Liver (tissue), 9 donors: ENCODE measurements around the gene TMEM94. TPM values are rescaled to one million over a fixed set of nuclear protein-coding genes. Genes with fewer than 3 reads are reported as not detected.
A peak's percentile ranks its signal among the peaks of the same experiment; 100 is the strongest.

Experiments used
- DNase-seq: peaks from one replicate; pipeline ENCODE4 v3.0.0-alpha.2; 2017; ENCODE audit warnings: low spot score
- H3K27ac ChIP-seq, 2 donors: one replicate each; pipeline ENCODE4 v1.7.0; 2013; ENCODE audit warnings: inconsistent platforms in 2 of 2, low read length in 2 of 2, control low read depth in 1 of 2, low read depth in 1 of 2, mild to moderate bottlenecking in 1 of 2
- H3K27me3 ChIP-seq, 4 donors: one replicate each; pipeline versions ENCODE4 v1.6.1 to v1.7.0; 2013; ENCODE audit warnings: low read length in 3 of 4, inconsistent platforms in 1 of 4, mild to moderate bottlenecking in 1 of 4, moderate library complexity in 1 of 4; ENCODE audit not compliant: control insufficient read depth in 4 of 4, insufficient read depth in 4 of 4
- H3K36me3 ChIP-seq, 4 donors: one replicate each; pipeline versions ENCODE4 v1.6.1 to v1.7.0; 2013; ENCODE audit warnings: low read length in 3 of 4, mild to moderate bottlenecking in 3 of 4, low read depth in 1 of 4, moderate library complexity in 1 of 4; ENCODE audit not compliant: control insufficient read depth in 4 of 4, insufficient read depth in 3 of 4
- H3K4me1 ChIP-seq, 4 donors: one replicate each; pipeline versions ENCODE4 v1.6.1 to v1.7.0; 2013; ENCODE audit warnings: low read length in 3 of 4, mild to moderate bottlenecking in 3 of 4, moderate library complexity in 1 of 4; ENCODE audit not compliant: control insufficient read depth in 4 of 4, insufficient read depth in 4 of 4
- H3K4me3 ChIP-seq, 3 donors: one replicate each; pipeline versions ENCODE4 v1.6.1 to v1.7.0; 2013; ENCODE audit warnings: low read length in 3 of 3, control low read depth in 1 of 3, low read depth in 1 of 3, mild to moderate bottlenecking in 1 of 3
- H3K9ac ChIP-seq, 2 donors: one replicate each; pipeline ENCODE4 v1.7.0; 2013; ENCODE audit warnings: low read length in 2 of 2, mild to moderate bottlenecking in 2 of 2, moderate library complexity in 2 of 2, control low read depth in 1 of 2, low read depth in 1 of 2
- H3K9me3 ChIP-seq, 4 donors: one replicate each; pipeline versions ENCODE4 v1.6.1 to v1.7.0; 2013; ENCODE audit warnings: low read length in 3 of 4; ENCODE audit not compliant: control insufficient read depth in 4 of 4
- ATF3 ChIP-seq: IDR thresholded peaks from 2 replicates; pipeline ENCODE4 v1.6.1; 2016; ENCODE audit warnings: antibody characterized with exemption
- CTCF ChIP-seq: fragments of 150-350 bp; IDR thresholded peaks from 2 replicates; pipeline ENCODE4 v1.5.1; 2017; ENCODE audit warnings: improper control_type of control experiment, low read depth, low read length; ENCODE audit not compliant: missing input control
- FOXA1 ChIP-seq: IDR thresholded peaks from 2 replicates; pipeline ENCODE4 v1.6.1; 2016; ENCODE audit warnings: antibody characterized with exemption
- FOXA2 ChIP-seq: IDR thresholded peaks from 2 replicates; pipeline ENCODE4 v1.6.1; 2016; ENCODE audit warnings: antibody characterized with exemption
- GABPA ChIP-seq, 2 donors: IDR thresholded peaks in 1 of 2; conservative IDR thresholded peaks in 1 of 2; 2 replicates each; pipeline ENCODE4 v1.6.1; 2016; ENCODE audit warnings: antibody characterized with exemption in 2 of 2, mild to moderate bottlenecking in 1 of 2, moderate library complexity in 1 of 2
- HNF4G ChIP-seq: IDR thresholded peaks from 2 replicates; pipeline ENCODE4 v1.6.1; 2016; ENCODE audit warnings: antibody characterized with exemption
- NR2F2 ChIP-seq: IDR thresholded peaks from 2 replicates; pipeline ENCODE4 v1.6.1; 2016; ENCODE audit warnings: antibody characterized with exemption
- RAD21 ChIP-seq, 2 donors: IDR thresholded peaks; 2 replicates each; pipeline ENCODE4 v1.6.1; 2016; ENCODE audit warnings: antibody characterized with exemption in 2 of 2, mild to moderate bottlenecking in 2 of 2
- REST ChIP-seq: IDR thresholded peaks from 2 replicates; pipeline ENCODE4 v1.6.1; 2016; ENCODE audit warnings: antibody characterized with exemption, mild to moderate bottlenecking
- RXRA ChIP-seq, 2 donors: IDR thresholded peaks; 2 replicates each; pipeline ENCODE4 v1.6.1; 2017 to 2018; ENCODE audit warnings: antibody characterized with exemption in 2 of 2, mild to moderate bottlenecking in 1 of 2
- SP1 ChIP-seq: IDR thresholded peaks from 2 replicates; pipeline ENCODE4 v1.6.1; 2018; ENCODE audit warnings: antibody characterized with exemption, mild to moderate bottlenecking
- ZBTB33 ChIP-seq: IDR thresholded peaks from 2 replicates; pipeline ENCODE4 v1.6.1; 2016; ENCODE audit warnings: antibody characterized with exemption
- WGBS: extraction: QIAGEN DNeasy Blood & Tissue Kit; methylation state at CpG from one replicate; pipeline ENCODE4 v1.1.7; 2013; 5-methylcytosine and 5-hydroxymethylcytosine counted together
- polyA plus RNA-seq, 2 donors: library from polyadenylated mRNA; stranded (reverse) in 1 of 2; unstranded in 1 of 2; fragments of 200-250 nt in 1 of 2; fragments of >200 nt in 1 of 2; fragmentation: Nextera tagmentation in 1 of 2; extraction: Ambion mirVana in 1 of 2; gene quantifications; one replicate each; pipeline versions ENCODE4 v1.2.1 to v1.2.3, GENCODE V29; 2013 to 2015
- total RNA-seq, 2 donors: library from RNA; depleted of rRNA; stranded (reverse); fragments of >200 nt; gene quantifications; one replicate each; pipeline ENCODE4 v1.2.3, GENCODE V29; 2014
- donor health status: healthy.
- donor health status: healthy.
- donor health status: healthy.
- donor health status: healthy.
- donor health status: healthy.

The TMEM94 gene
- total and polyA plus RNA-seq, 4 donors: 15.6 to 31.0 (median 20.1) TPM

DNA sequence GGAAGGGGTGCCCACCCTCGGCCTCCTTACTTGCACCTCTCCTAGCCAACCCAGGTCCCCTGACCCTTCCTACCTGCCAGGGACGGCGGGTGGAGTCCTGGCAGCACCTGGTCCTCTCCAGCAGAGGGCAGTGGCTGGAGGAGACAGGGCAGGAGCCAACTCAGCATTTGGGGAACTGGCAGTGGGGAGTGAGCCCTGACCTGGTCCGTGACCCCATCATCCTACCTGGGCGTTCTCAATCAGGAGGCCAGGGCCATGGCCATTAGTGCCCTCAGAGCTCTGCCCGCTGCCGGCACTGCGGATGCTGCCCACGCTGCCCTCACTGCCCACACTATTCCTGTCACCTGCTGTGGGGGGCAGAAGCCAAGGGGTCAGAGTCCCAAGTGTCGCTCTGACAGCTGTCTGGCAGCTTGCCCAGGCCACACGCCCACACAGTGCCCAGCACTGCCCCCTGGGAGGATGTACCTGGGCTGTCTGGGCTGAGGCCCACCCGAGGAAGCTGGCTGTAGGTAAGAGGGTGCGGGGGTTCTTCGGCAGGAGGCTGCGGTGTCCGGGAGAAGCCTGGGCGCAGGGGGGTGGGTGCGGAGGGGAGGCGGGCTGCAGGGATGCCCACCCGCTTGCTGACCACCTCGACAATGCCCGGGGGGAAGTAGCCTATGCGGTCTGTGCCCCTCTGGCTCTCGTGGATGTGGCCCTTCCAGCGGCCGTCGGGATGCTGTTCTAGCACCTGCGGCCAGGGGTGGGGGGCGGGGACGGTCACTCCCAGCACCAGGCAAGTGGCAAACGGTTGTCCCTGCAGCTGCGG lies 48.1 kb downstream of the TMEM94 start (continued):
- TF ChIP-seq CTCF: peak; percentile 75

DNA sequence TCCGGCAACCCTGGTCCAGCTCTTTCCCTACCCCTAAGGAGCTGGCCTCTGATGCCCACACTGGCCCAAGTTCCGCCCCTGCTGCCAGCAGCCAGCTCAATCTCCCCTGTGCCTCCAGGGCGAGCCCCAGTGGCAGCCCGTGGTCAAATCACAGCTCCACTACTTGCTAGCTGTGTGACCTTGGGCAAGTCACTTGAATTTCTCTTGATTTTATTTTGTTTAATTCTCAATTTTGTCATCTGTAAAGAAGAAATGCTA lies 48.6 kb downstream of the TMEM94 start:
- no peak for DNase-seq
- Histone ChIP-seq H3K4me1 (peaks cover 11 to 35% (median 24%) of the 10 kb centered on the region in 4 donors), H3K9me3 (no peaks in the 10 kb centered on the region), H3K27ac (peak overlapping the region in 1 of 2 donors; percentile 35), H3K4me3 (no peak overlapping the region), H3K27me3 (no peaks in the 10 kb centered on the region), H3K9ac (no peak overlapping the region), H3K36me3 (peaks cover 0 to 24% (median 13%) of the 10 kb centered on the region in 4 donors)
- WGBS: 86% methylated on average over 4 of the region's 4 CpGs
- TF ChIP-seq ZBTB33 (no peak), FOXA2 (no peak), FOXA1 (no peak), GABPA (IDR thresholded peaks at IDR 0.05 in 1 of 2, conservative IDR thresholded peaks at IDR 0.05 in 1 of 2) (no peak), SP1 (no peak), ATF3 (no peak)

GRCh38 chr17:75505640-75506039 lies 49.2 kb downstream of the TMEM94 start:
- Histone ChIP-seq H3K4me3 (no peak overlapping the region), H3K9ac (no peak overlapping the region), H3K4me1 (peaks cover 12 to 40% (median 27%) of the 10 kb centered on the region in 4 donors), H3K27ac (no peak overlapping the region), H3K27me3 (no peaks in the 10 kb centered on the region), H3K9me3 (no peaks in the 10 kb centered on the region), H3K36me3 (peaks cover 0 to 22% (median 12%) of the 10 kb centered on the region in 4 donors)
- TF ChIP-seq RAD21 (IDR thresholded peaks at IDR 0.05) (no peak), NR2F2 (no peak), HNF4G (no peak), REST (no peak), CTCF (no peak), RXRA (IDR thresholded peaks at IDR 0.05) (no peak)
- no peak for DNase-seq
- 87% methylated on average over 15 of the region's 15 CpGs for WGBS
